Measurements from ENCODE around the gene HARBI1.

DNA sequence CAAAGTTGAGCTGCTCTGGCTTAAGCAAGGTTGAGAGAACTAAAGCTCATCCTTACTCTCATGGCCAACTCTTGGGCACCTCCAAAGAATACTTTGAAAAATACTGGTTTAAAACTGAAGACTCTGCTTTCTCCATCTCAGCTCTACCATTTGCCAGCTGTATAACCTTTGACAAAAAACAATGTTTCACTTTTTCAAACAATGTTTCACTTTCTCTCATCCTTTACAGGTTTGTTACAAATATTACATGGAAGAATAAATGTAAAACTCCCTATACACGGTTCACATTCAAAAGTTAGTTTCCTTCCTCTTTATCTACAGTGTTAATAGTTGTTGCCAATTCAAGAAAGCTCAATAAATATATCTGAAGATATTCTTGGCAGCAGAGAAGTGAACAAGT is 42.4 kb downstream of the HARBI1 start:
- TF ChIP-seq, protein P1, sequence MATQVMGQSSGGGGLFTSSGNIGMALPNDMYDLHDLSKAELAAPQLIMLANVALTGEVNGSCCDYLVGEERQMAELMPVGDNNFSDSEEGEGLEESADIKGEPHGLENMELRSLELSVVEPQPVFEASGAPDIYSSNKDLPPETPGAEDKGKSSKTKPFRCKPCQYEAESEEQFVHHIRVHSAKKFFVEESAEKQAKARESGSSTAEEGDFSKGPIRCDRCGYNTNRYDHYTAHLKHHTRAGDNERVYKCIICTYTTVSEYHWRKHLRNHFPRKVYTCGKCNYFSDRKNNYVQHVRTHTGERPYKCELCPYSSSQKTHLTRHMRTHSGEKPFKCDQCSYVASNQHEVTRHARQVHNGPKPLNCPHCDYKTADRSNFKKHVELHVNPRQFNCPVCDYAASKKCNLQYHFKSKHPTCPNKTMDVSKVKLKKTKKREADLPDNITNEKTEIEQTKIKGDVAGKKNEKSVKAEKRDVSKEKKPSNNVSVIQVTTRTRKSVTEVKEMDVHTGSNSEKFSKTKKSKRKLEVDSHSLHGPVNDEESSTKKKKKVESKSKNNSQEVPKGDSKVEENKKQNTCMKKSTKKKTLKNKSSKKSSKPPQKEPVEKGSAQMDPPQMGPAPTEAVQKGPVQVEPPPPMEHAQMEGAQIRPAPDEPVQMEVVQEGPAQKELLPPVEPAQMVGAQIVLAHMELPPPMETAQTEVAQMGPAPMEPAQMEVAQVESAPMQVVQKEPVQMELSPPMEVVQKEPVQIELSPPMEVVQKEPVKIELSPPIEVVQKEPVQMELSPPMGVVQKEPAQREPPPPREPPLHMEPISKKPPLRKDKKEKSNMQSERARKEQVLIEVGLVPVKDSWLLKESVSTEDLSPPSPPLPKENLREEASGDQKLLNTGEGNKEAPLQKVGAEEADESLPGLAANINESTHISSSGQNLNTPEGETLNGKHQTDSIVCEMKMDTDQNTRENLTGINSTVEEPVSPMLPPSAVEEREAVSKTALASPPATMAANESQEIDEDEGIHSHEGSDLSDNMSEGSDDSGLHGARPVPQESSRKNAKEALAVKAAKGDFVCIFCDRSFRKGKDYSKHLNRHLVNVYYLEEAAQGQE (IDR thresholded peaks at IDR 0.05; ENCODE audit: insufficient read depth in 1 of 2, low read depth in 2 of 2, low read length in 2 of 2): no peak
- no peak for TF ChIP-seq SIN3A (IDR thresholded peaks at IDR 0.05; ENCODE audit: borderline replicate concordance, insufficient read depth, low read length)
- TF ChIP-seq TAF1 (IDR thresholded peaks at IDR 0.05; ENCODE audit: borderline replicate concordance, insufficient read depth, low read length): no peak

Data from PFSK-1 (cell line).